ENCODE data around the gene OR8I2.
"Not testable (repeated sequence)": the region's sequence is repeated elsewhere in the genome, so short reads cannot be mapped to it uniquely, and the experiment has no call there.

The OR8I2 gene

DNA sequence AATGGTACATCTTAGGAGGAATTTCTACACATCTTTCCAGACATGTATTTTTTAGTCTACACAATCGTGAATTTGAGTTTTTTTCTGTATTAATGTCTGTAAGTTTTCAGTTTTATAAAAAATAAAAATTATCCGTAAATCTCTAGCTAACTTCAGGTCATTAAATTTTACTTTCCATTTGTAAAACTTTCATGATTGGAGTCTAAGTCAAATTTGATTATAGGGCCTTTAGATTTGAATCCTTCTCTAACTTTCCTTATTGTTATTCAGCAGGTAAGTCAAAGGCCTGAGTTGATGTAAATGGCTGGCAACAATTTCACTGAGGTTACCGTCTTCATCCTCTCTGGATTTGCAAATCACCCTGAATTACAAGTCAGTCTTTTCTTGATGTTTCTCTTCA is at the start of gene OR8I2:
Gene OR8I2 (plus strand): TSS at position 301 of the 400 bp plus-strand sequence. CDS start 0 bp downstream, at position 301.
- no peak for DNase-seq

GRCh38 chr11:56045538-56045937 is 47.6 kb upstream of the OR8I2 start:
- no peak for DNase-seq

DNA sequence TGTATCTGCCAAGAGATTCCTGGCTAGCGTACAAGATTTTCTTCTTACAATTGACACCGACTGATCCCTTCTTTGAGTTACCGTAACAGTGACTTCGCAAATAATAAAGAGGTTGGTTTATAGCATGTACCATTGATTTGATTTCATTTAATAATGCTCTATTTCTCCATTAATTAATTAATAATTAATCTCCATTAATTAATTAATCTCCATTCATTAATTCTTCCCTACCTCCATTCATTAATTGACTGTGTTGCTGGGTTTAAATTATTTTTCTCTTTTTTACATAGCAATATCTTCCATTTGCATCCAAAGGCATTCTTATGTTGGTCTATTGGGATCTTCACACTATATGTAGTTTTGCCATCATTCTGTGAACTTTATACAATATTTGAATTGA is 44.6 kb upstream of the OR8I2 start:
- no peak for DNase-seq

GRCh38 chr11:56049487-56049886 is 43.6 kb upstream of the OR8I2 start:
- no peak for DNase-seq

DNA sequence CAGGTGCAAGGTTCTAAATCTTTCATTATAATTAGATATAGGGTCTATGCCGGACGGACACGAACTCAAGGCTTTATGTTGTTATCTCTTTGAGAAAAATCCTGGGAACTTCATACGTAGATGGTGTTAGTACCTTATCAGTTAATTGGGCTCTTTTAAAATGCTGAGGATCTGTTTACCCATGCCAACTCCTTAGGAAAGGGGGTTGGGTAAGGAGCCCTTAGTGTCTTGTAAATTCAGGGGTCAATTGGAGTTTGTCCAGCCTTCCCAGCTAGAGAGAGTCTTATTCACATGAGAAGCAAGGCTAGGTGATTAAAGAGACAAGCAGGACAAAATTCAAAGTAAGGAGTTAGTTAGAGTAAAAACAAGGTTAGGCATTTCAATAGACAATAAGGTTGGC is 36.7 kb upstream of the OR8I2 start:
- not testable (repeated sequence) for DNase-seq

DNA sequence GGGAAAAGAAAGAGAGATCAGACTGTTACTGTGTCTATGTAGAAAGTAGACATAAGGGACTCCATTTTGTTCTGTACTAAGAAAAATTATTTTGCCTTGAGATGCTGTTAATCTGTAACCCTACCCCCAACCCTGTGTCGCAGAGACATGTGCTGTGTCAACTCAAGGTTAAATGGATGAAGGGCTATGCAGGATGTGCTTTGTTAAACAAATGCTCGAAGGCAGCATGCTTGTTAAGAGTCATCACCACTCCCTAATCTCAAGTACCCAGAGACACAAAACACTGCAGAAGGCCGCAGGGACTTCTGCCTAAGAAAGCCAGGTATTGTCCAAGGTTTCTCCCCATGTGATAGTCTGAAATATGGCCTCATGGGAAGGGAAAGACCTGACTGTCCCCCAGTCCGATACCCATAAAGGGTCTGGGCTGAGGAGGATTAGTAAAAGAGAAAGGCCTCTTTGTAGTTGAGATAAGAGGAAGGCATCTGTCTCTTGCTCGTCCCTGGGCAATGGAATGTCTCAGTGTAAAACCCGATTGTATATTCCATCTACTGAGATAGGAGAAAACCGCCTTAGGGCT is 35.4 kb upstream of the OR8I2 start:
- not testable (repeated sequence) for DNase-seq

DNA sequence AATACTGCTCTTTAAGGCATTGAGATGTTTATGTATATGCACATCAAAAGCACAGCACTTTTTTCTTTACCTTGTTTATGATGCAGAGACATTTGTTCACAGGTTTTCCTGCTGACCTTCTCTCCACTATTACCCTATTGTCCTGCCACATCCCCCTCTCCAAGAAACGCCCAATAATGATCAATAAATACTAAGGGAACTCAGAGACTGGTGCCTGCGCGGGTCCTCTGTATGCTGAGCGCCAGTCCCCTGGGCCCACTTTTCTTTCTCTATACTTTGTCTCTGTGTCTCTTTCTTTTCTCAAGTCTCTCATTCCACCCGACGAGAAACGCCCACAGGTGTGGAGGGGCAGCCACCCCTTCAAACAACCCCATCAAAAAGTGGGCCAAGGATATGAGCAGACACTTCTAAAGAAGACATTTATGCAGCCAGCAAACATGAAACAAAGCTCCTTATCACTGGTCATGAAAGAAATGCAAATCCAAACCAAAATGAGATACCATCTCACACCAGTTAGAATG is 34.8 kb upstream of the OR8I2 start:
- not testable (repeated sequence) for DNase-seq

- DNase-seq = no peak
These were observed 26.1 kb upstream of the OR8I2 start for GRCh38 chr11:56066980-56067379.

GRCh38 chr11:56089697-56090096 is 3.4 kb upstream of the OR8I2 start:
- DNase-seq = no peak

DNA sequence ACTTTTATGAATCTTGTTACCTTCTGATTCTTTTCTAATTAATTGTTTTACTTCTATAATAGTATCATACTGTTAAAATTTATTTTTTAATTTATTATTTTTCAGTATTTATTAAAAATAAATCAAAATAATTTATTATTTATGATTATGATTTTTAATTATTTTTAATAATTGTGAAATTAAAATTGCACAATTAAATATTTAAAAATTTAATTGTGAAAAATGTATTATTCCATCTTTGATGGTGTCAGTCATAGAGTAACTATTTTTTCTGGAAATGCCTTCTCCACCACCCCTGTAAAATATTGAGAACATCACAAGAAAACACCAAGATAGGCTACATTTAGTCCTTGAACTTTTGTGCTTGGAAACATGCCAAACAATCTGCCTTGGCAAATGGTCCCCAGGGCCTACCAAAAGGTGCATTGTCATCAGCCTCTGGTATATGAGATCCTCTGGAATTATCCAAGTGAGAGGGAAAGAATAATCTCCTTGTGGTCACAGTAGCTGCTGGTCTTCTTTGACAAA is 10.2 kb downstream of the OR8I2 start, which contains the start of gene OR8H2:
Gene OR8H2 (plus strand): TSS at position 478 of the 528 bp plus-strand sequence. CDS start 1,356 bp downstream, outside the sequence.
- no peak for DNase-seq

DNA sequence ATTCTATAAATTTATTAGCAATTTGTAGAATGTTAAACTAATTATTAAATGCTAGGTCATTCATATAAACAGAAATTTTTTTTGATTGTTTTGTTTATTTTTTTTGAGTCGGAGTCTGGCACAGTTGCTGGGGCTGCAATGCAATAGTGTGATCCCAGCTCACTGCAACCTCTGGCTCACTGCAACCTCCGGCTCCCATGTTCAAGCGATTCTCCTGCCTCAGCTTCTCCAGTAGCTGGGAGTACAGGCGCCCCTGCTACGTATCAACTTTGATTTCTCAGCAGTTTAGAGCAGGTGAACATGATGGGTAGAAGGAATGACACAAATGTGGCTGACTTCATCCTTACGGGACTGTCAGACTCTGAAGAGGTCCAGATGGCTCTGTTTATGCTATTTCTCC is 29.0 kb downstream of the OR8I2 start, which contains the start of gene OR8H3:
Gene OR8H3 (plus strand): TSS at position 301 of the 400 bp plus-strand sequence. CDS start 0 bp downstream, at position 301.
- no peak for DNase-seq

DNA sequence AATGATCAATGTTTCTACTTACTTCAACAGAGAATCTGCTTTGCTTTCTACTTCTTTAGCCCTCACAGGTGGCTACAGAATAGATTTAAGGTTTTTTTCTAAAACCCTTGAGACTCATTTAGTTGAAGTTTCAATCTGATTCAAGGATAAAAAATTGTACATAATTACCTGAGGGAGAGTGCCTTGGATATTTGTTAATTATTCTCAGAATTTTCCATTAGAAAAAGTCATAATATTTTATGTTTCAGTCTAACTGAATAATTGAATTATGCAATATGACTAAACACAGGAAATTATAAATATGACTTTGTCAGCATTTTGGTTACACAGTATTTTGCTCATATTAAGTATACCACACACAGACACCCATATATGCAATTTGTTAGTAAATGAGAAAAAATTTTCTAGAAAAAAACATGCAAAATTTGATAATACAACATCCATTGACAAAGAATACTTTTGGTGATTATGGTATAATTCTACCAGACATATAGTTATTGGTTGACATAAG is 47.1 kb downstream of the OR8I2 start, which contains the start of gene OR8J3:
Gene OR8J3 (minus strand): TSS at position 51 of the 511 bp plus-strand sequence. CDS start 2,483 bp downstream, outside the sequence.
- DNase-seq = no peak

GRCh38 chr11:56143681-56144080 is 50.6 kb downstream of the OR8I2 start:
- DNase-seq = not testable (repeated sequence)
